ENCODE measurements around the gene MCC.

DNA sequence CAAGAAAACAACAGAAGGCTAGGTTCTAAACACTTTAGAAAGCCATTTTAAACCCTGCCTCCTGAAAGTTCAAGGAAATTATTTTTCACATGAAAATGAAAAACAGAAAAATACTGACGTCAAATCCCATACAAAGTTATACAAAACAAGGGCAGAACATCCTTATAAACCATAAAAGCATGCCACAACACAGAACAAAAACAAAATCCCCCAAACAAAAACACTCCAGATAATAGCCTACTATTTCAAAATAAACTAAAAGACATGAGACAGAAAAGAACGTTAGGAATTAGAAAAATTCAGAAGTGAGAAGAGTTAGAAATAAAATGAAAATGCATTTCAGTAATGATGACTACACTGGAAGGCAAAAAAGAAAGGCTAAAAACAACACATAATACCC is 338.0 kb downstream of the MCC start:
- TF ChIP-seq EZH2phosphoT487 (IDR thresholded peaks at IDR 0.05) (no peak), EZH2 (IDR thresholded peaks at IDR 0.05) (no peak)
